ENCODE data around the gene GTF2I.
"Not testable (repeated sequence)": the region's sequence is repeated elsewhere in the genome, so short reads cannot be mapped to it uniquely, and the experiment has no call there.

GTF2I gene

DNA sequence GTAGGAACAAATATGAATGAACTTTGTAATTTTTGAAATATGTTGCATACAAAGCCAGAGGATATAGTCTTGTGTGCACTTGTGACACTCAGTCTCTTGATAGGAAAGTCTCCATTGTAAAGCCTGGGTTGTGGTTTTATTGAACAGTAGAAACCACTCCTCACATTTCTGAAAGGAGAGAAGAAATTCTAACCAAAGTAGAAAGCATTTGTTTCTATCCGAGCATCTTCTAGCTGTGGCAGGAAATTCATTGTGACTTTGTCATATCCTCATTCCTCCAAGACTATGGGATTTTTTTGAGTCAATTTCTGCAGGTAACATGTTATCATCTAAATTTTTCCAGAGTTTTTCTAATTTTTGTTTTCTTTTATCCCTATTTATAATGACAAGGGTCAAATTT lies 60.8 kb downstream of the GTF2I start:
- DNase-seq = no peak

DNA sequence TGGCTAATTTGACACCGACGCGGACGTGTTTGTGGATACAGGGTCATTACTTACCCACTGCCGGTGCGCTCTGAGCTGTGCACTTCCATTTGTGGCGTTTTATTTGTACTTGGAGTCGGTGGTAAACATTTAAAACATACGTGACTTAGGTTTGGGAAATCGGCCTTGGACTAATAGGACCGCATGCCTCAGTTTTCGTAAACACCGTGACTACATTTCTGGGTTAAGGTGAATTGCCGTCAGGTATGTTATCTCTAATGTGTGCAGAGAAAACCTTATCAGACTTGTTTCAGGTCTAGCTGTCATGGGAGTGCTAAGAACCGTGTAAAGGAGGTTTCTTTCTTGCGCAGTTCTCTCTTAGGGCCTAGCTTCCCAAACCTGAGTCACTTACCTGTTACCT lies 64.6 kb downstream of the GTF2I start:
- DNase-seq = no peak

- no peak for DNase-seq
These were observed 68.3 kb downstream of the GTF2I start for GRCh38 chr7:74725840-74726239.

DNA sequence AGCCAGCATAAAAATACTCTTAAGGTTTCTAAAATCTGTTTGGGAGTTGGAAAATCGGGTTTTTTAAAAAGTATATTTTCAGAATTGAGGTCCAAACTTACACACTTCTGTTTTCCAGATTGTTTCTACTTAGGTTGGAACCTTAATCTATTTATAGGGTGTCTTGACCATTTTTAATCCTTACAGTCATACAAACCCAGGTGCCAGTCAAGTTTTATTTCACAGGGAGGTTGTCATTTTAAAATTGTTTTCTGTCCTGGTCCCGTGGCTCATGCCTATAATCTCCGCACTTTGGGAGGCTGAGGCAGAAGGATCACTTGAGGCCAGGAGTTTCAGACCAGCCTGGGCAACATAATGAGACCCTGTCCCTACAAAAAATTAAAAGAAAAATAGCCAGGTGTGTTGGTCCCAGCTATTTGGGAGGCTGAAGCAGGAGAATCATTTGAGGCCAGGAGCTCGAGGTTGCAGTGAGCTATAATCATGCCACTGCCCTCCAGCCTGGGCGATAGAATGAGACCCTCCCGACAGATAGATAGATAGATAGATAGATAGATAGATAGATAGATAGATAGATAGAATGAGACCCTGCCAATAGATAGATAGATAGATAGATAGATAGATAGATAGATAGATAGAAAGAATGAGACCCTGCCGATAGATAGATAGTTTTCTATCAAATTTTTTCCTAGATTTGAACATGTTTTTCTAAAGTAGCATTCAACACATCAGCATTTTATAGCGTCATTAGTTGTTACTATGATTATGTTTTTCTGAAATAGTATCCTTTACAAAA lies 69.0 kb downstream of the GTF2I start:
- DNase-seq = no peak

GRCh38 chr7:74728686-74729085 lies 71.2 kb downstream of the GTF2I start:
- DNase-seq = not testable (repeated sequence)

GRCh38 chr7:74730186-74730585 lies 72.7 kb downstream of the GTF2I start:
- not testable (repeated sequence) for DNase-seq

DNA sequence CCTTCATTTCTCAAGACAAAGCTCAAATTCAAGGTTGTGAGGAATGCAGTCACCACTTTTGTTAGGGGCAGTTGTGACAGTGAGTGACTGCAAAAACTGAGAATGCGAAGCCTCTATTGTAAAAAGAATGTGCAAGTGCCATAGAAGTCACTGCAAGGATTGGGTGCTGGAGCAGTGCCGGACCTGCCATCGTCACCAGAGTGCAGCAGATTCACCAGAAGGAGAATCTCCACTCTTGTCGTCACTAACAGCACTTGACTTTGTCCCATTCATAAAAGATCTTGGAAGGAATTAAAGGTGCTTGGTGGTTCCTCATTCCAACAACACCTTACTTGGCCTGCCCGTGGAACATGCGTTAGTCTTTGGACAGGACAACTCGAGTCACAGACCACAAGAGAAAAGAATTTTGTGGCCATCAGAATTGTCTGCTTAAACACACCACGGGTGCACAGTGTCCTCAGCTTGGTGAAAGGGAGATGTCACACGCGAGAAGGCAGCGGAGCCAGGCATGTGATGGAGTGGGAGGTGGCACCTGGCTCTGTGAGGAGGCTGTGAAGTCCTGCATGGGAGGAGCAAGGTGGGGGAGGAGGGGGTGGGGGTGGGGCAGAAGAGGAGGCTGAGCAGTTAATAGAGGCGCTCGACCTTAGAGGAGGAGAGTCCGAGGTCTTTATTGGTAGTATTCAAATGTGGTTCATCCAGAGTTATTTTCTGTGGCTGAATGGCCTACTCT lies 82.6 kb downstream of the GTF2I start:
- not testable (repeated sequence) for DNase-seq

- DNase-seq = not testable (repeated sequence)
These were observed 86.5 kb downstream of the GTF2I start for GRCh38 chr7:74743936-74744557.

GRCh38 chr7:74753921-74754482 lies 96.5 kb downstream of the GTF2I start:
- not testable (repeated sequence) for DNase-seq

GRCh38 chr7:74756673-74757072 lies 99.2 kb downstream of the GTF2I start:
- not testable (repeated sequence) for DNase-seq

GRCh38 chr7:74758268-74758667 lies 100.8 kb downstream of the GTF2I start:
- not testable (repeated sequence) for DNase-seq

DNA sequence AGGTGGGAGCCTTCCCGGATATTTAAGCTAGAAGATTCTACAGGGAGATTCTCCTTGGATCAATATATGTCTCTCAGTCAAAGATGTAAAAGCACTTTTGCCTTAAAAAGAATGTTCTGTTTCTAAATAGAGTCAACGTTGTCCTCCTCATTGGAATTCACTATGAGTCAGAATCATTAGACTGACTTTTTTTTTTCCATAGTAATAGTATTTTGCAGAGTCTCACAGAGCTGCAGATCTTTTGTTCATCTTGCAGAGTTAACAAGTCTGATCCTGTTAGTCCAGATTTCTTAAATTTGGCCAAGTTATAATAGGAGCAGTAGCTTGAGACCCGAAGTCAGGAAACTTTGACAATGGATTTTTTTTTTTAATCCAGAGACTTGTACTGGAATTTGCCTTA lies 101.5 kb downstream of the GTF2I start:
- DNase-seq = not testable (repeated sequence)

DNA sequence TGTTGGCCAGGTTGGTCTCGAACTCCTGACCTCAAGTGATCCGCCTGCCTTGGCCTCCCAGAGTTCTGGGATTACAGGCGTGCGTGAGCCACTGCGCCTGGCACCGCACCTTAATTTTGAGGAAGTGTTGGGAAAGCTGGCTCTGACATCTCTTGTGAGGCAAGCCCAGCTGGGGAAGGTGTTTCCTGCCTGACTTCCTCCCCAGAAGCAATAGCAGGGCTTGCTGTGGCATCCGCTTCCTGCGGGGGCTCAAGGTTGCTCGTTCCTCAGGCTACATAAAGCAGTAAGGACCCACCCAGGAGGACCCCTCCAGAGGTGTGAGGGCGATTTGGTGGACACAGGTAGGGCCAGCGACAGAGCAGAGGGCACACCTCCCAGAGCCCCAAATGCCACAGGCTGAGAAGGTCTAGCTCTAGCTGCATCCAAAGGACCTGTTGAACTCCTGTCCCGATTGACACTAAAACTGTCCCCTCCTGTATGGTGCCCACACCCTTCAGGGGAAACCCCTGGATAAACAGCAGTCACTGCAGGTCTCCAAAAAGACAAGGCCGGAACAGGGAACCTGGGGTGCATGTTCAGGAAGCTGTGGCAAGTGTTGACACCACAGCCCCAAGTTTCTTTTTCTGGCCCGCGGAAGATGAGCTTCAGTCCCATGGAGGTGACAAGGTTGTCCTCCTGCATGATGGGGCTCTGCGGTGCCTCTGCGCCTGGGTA lies 107.8 kb downstream of the GTF2I start:
- not testable (repeated sequence) for DNase-seq

DNA sequence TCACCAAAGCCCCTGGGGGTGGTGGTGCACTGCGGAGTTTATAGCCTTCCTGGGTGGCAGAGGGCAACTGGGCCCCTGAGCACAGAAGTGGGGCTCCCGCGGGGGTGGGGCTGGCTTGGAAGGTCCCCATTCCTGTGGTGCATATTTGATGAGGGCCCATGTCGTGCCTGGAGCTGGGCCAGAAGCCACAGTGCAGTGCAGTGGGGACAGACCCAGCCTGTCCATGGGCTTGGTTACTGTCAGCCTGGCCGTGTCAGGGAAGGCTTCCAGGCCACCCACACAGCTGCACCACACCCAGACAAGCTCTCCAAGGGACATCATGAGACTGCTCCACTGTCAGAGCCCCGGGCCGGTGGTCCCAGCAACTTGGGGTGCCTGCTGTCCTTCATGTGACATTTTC lies 109.0 kb downstream of the GTF2I start:
- DNase-seq = not testable (repeated sequence)

- DNase-seq = not testable (repeated sequence)
These were observed 109.5 kb downstream of the GTF2I start for GRCh38 chr7:74766991-74767390.

DNA sequence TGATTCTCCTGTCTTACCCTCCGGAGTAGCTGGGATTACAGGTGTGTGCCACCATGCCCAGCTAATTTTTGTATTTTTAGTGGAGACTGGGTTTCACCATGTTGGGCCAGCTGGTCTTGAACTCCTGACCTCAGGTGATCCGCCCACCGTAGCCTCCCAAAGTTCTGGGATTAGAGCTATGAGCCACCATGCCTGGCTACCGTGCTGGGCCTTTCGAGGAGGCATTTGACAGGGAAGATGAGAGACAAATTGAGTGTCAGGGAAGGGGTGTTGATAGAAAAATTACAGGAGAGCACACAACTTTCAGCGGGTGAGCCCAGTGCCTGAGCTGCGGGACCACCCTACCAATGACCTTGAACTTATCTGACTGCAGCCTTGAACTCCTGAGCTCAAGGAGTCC lies 112.5 kb downstream of the GTF2I start:
- not testable (repeated sequence) for DNase-seq

DNA sequence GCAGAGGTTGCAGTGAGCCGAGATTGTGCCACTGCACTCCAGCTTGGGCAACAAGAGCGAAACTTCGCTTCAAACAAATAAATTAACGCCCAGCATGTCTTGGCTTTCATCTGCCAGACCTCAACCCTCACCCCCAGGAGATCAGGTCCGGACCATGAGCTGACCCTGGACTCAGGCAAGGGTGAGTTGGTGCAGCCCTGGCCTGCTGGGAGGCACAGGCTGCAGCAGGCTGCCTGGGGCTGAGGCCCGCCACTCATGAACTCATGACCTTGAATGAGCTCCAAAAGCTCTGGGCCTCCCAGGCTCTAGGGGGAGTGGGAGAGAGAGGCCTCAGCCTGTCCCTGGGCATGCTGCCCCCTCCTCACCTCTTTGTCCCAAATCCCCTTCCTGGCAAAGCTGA lies 114.6 kb downstream of the GTF2I start:
- DNase-seq = not testable (repeated sequence)

- not testable (repeated sequence) for DNase-seq
These were observed 116.5 kb downstream of the GTF2I start, which contains the start of gene NCF1 for GRCh38 chr7:74773760-74774750. NCF1 (plus strand) TSS chr7:74774011; CDS start chr7:74774032, 21 bp downstream.

GRCh38 chr7:74775111-74775510 lies 117.6 kb downstream of the GTF2I start:
- DNase-seq = not testable (repeated sequence)

GRCh38 chr7:74779053-74779452 lies 121.5 kb downstream of the GTF2I start:
- not testable (repeated sequence) for DNase-seq

GRCh38 chr7:74781746-74782145 lies 124.2 kb downstream of the GTF2I start:
- not testable (repeated sequence) for DNase-seq

Data from AML-193 (cell line).